GM23338 (cell line): ENCODE measurements around the gene ADGRG7. TPM values are rescaled to one million over a fixed set of nuclear protein-coding genes. Genes with fewer than 3 reads are reported as not detected.

Experiments used
- ATAC-seq: fragments of 200-7000 bp; cut with Tn5 transposase; 3 replicates; pipeline ENCODE4 v1.9.1; 2020
- DNase-seq: peaks from one replicate; pipeline ENCODE4 v3.0.0-alpha.2; 2015; ENCODE audit warnings: low spot score
- H2AFZ ChIP-seq: fragments of 200-600 bp; sonication (generic); 2 replicates; pipeline ENCODE4 v1.8.0; 2016; ENCODE audit warnings: antibody characterized with exemption, mild to moderate bottlenecking, moderate library complexity
- H3F3A ChIP-seq: fragments of 200-600 bp; sonication (generic); replicated peaks from 2 replicates; pipeline ENCODE4 v1.8.0; 2017; ENCODE audit warnings: antibody characterized with exemption, mixed run types, low read depth
- H3K27ac ChIP-seq: fragments of 200-600 bp; sonication (generic); 2 replicates; pipeline ENCODE4 v1.6.1; 2016; ENCODE audit warnings: low read depth
- H3K27me3 ChIP-seq: fragments of 200-600 bp; sonication (generic); 2 replicates; pipeline ENCODE4 v1.8.0; 2016; ENCODE audit warnings: mild to moderate bottlenecking, mixed run types, moderate library complexity; ENCODE audit not compliant: insufficient read depth
- H3K36me3 ChIP-seq: fragments of 200-600 bp; sonication (generic); 2 replicates; pipeline ENCODE4 v1.8.0; 2016; ENCODE audit warnings: mild to moderate bottlenecking; ENCODE audit not compliant: insufficient read depth
- H3K4me1 ChIP-seq: fragments of 200-600 bp; sonication (generic); 2 replicates; pipeline ENCODE4 v1.8.0; 2016; ENCODE audit warnings: mild to moderate bottlenecking, moderate library complexity; ENCODE audit not compliant: insufficient read depth
- H3K4me2 ChIP-seq: fragments of 200-600 bp; sonication (generic); 2 replicates; pipeline ENCODE4 v1.7.1; 2017; ENCODE audit warnings: mixed run types
- H3K4me3 ChIP-seq: fragments of 200-600 bp; sonication (generic); 2 replicates; pipeline ENCODE4 v1.6.1; 2016; ENCODE audit warnings: mixed run types
- H3K79me2 ChIP-seq: fragments of 200-600 bp; sonication (generic); replicated peaks from 2 replicates; pipeline ENCODE4 v1.8.0; 2017; ENCODE audit warnings: mild to moderate bottlenecking; ENCODE audit not compliant: insufficient read depth
- H3K9me2 ChIP-seq: fragments of 200-600 bp; sonication (generic); 2 replicates; pipeline ENCODE4 v1.8.0; 2017; ENCODE audit not compliant: insufficient read depth
- H4K20me1 ChIP-seq: fragments of 200-600 bp; sonication (generic); replicated peaks from 2 replicates; pipeline ENCODE4 v1.8.0; 2017; ENCODE audit warnings: mild to moderate bottlenecking; ENCODE audit not compliant: insufficient read depth
- H3K27ac Mint-ChIP-seq: 2 replicates; pipeline ENCODE4 v1.8.0; 2020; ENCODE audit warnings: inconsistent platforms, mild to moderate bottlenecking, moderate library complexity, mixed read lengths
- H3K27me3 Mint-ChIP-seq: 3 replicates; pipeline ENCODE4 v1.8.0; 2022; ENCODE audit warnings: low read depth, mild to moderate bottlenecking, moderate library complexity, mixed read lengths, inconsistent platforms; ENCODE audit not compliant: insufficient read depth, poor library complexity
- H3K36me3 Mint-ChIP-seq: 3 replicates; pipeline ENCODE4 v1.8.0; 2021; ENCODE audit warnings: low read depth, mild to moderate bottlenecking, inconsistent platforms, moderate library complexity, mixed read lengths
- H3K4me1 Mint-ChIP-seq: 3 replicates; pipeline ENCODE4 v1.8.0; 2020; ENCODE audit warnings: mild to moderate bottlenecking, inconsistent platforms, mixed read lengths
- H3K4me3 Mint-ChIP-seq: 3 replicates; pipeline ENCODE4 v1.8.0; 2021; ENCODE audit warnings: moderate library complexity, mild to moderate bottlenecking, inconsistent platforms, mixed read lengths
- H3K9me3 Mint-ChIP-seq: 3 replicates; pipeline ENCODE4 v1.8.0; 2020; ENCODE audit warnings: moderate library complexity, mild to moderate bottlenecking, inconsistent platforms, mixed read lengths
- CREB1 ChIP-seq: fragments of 250-450 bp; sonication (Bioruptor Pico); IDR thresholded peaks from 2 replicates; pipeline ENCODE4 v1.5.0; 2020; ENCODE audit warnings: low read depth, mild to moderate bottlenecking, moderate library complexity
- CTCF ChIP-seq, 2 experiments: fragments of 200-600 bp in 1 of 2; sonication (generic) in 1 of 2; conservative IDR thresholded peaks; 2 replicates each; pipeline versions ENCODE4 v1.5.1 to v1.6.1; 2016 to 2017; ENCODE audit warnings: antibody characterized with exemption in 2 of 2, low read depth in 2 of 2, mild to moderate bottlenecking in 2 of 2, moderate library complexity in 1 of 2
- ETS1 ChIP-seq: IDR thresholded peaks from 2 replicates; pipeline ENCODE4 v1.6.1; 2016; ENCODE audit warnings: antibody characterized with exemption
- EZH2 ChIP-seq: fragments of 200-600 bp; sonication (generic); IDR thresholded peaks from one replicate; pipeline ENCODE4 v1.8.0; 2017; ENCODE audit warnings: antibody characterized with exemption, mild to moderate bottlenecking, low read depth; ENCODE audit not compliant: unreplicated experiment
- EZH2phosphoT487 ChIP-seq: fragments of 200-600 bp; sonication (generic); IDR thresholded peaks from one replicate; pipeline ENCODE4 v1.8.1; 2018; ENCODE audit warnings: antibody characterized with exemption; ENCODE audit not compliant: unreplicated experiment
- JUNB ChIP-seq: IDR thresholded peaks from one replicate; pipeline ENCODE4 v1.6.1; 2016; ENCODE audit warnings: antibody characterized with exemption; ENCODE audit not compliant: unreplicated experiment
- NANOG ChIP-seq: IDR thresholded peaks from 2 replicates; pipeline ENCODE4 v1.6.1; 2016; ENCODE audit warnings: antibody characterized with exemption, borderline replicate concordance
- POLR2AphosphoS5 ChIP-seq: IDR thresholded peaks from 2 replicates; pipeline ENCODE4 v1.6.1; 2016; ENCODE audit warnings: antibody characterized with exemption, low read depth
- ZNF114 ChIP-seq: fragments of 250-450 bp; sonication (Bioruptor Pico); IDR thresholded peaks from 2 replicates; pipeline ENCODE4 v1.5.0; 2020; ENCODE audit warnings: mild to moderate bottlenecking, moderate library complexity
- ZNF331 ChIP-seq: fragments of 250-450 bp; sonication (Bioruptor Pico); IDR thresholded peaks from 2 replicates; pipeline ENCODE4 v1.5.0; 2020; ENCODE audit warnings: low read depth, mild to moderate bottlenecking, moderate library complexity
- ZNF462 ChIP-seq: fragments of 250-450 bp; sonication (Bioruptor Pico); IDR thresholded peaks from 2 replicates; pipeline ENCODE4 v1.5.0; 2020; ENCODE audit warnings: mild to moderate bottlenecking, moderate library complexity
- polyA plus RNA-seq: library from polyadenylated mRNA; unstranded; fragments of >200 nt; fragmentation: Nextera tagmentation; extraction: Ambion mirVana; gene quantifications from 2 replicates; pipeline ENCODE4 v1.2.1, GENCODE V29; 2016
- total RNA-seq: library from RNA; depleted of rRNA; stranded (reverse); fragments of >200 nt; shearing (Covaris generic); gene quantifications from 2 replicates; pipeline ENCODE4 v1.2.3, GENCODE V29; 2014

ADGRG7 gene
- total and polyA plus RNA-seq, 2 experiments from 2014 or later: not detected

GRCh38 chr3:100634493-100635272, 25.3 kb downstream of the ADGRG7 start:
- Histone ChIP-seq H2AFZ (no peak overlapping the region; the same call in 1 of the 2 replicates), H3K27ac (no peak overlapping the region), H3K4me1 (peaks cover 4% of the 10 kb centered on the region), H3K36me3 (no peaks in the 10 kb centered on the region; the same call in 1 of the 2 replicates), H3K9me2 (peaks cover 8% of the 10 kb centered on the region; the same call in 1 of the 2 replicates), H3K4me3 (no peak overlapping the region), H4K20me1 (no peaks in the 10 kb centered on the region), H3K79me2 (no peaks in the 10 kb centered on the region), H3K27me3 (no peaks in the 10 kb centered on the region), H3K4me2 (no peak overlapping the region), H3F3A (no peaks in the 10 kb centered on the region)
- H3K27me3 Mint-ChIP-seq: no peaks in the 10 kb centered on the region
- no peak overlapping the region for H3K4me3 Mint-ChIP-seq
- peak in 1 of 2 experiments; percentile 50; a peak in 3 of 4 replicates for TF ChIP-seq CTCF (conservative IDR thresholded peaks at IDR 0.05; ENCODE audit: low read depth in 2 of 2)
- TF ChIP-seq ZNF331 (CRISPR knock-in tag): no peak
- peak; percentile 18 for DNase-seq
- peaks cover 6% of the 10 kb centered on the region; the same call in 1 of the 3 replicates for H3K9me3 Mint-ChIP-seq
- peaks cover 10% of the 10 kb centered on the region for H3K4me1 Mint-ChIP-seq
- H3K36me3 Mint-ChIP-seq: no peaks in the 10 kb centered on the region
- no peak overlapping the region for H3K27ac Mint-ChIP-seq
- no peak for ATAC-seq

GRCh38 chr3:100635273-100635701, 25.9 kb downstream of the ADGRG7 start:
- H3K4me1 ChIP-seq: peaks cover 4% of the 10 kb centered on the region
- H3K27me3 ChIP-seq: no peaks in the 10 kb centered on the region
- Mint-ChIP-seq H3K4me1 (peaks cover 7% of the 10 kb centered on the region; the same call in 2 of the 3 replicates), H3K27ac (no peak overlapping the region), H3K36me3 (no peaks in the 10 kb centered on the region), H3K9me3 (peaks cover 6% of the 10 kb centered on the region; the same call in 1 of the 3 replicates), H3K27me3 (no peaks in the 10 kb centered on the region), H3K4me3 (no peak overlapping the region)
- no peak overlapping the region for H3K4me2 ChIP-seq
- no peak overlapping the region for H2AFZ ChIP-seq
- DNase-seq (no peak), ATAC-seq (no peak)
- H3K36me3 ChIP-seq: no peaks in the 10 kb centered on the region; the same call in 1 of the 2 replicates
- H3K4me3 ChIP-seq: no peak overlapping the region
- no peaks in the 10 kb centered on the region for H3K79me2 ChIP-seq
- peaks cover 10% of the 10 kb centered on the region for H3K9me2 ChIP-seq
- H4K20me1 ChIP-seq: no peaks in the 10 kb centered on the region
- H3K27ac ChIP-seq: no peak overlapping the region
- no peaks in the 10 kb centered on the region for H3F3A ChIP-seq
- TF ChIP-seq NANOG (no peak), JUNB (no peak), POLR2AphosphoS5 (no peak), ETS1 (no peak), ZNF114 (no peak), CREB1 (no peak), EZH2phosphoT487 (no peak), ZNF462 (no peak), EZH2 (no peak)
